HG03039 (cell line): ENCODE measurements around the gene PCDHA2.
"Not testable (repeated sequence)": the region's sequence is repeated elsewhere in the genome, so short reads cannot be mapped to it uniquely, and the experiment has no call there.

Experiments
- ATAC-seq: cut with Tn5 transposase; IDR thresholded peaks from one replicate; pipeline ENCODE4 v1.9.1; 2021; ENCODE audit warnings: mild to moderate bottlenecking, moderate library complexity; ENCODE audit not compliant: unreplicated experiment

Gene PCDHA2

DNA sequence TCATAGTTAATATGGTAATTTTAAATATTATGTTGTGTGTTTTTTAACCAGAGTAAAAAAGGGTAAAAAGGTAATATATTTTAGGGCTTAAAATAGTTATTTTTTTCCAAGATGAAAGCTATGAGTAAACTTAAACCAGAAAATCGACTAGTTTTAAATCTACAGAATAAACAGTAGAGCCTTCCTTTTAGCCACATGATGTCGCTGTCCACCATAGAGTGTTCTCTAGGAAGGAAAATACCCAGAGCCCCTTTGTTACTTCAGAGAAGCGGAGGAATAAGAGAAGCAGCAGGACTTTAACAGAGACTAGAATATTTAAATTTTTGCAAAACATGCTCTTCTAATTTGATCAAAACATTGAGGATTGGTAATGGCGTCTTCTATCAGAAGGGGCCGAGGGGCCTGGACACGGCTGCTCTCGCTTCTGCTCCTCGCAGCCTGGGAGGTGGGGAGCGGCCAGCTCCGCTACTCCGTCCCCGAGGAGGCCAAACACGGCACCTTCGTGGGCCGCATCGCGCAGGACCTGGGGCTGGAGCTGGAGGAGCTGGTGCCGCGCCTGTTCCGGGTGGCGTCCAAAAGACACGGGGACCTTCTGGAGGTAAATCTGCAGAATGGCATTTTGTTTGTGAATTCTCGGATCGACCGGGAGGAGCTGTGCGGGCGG lies at the start of gene PCDHA2:
TSS of gene PCDHA2 (plus strand) at position 258 of the 664 bp plus-strand sequence.
- ATAC-seq = no peak

DNA sequence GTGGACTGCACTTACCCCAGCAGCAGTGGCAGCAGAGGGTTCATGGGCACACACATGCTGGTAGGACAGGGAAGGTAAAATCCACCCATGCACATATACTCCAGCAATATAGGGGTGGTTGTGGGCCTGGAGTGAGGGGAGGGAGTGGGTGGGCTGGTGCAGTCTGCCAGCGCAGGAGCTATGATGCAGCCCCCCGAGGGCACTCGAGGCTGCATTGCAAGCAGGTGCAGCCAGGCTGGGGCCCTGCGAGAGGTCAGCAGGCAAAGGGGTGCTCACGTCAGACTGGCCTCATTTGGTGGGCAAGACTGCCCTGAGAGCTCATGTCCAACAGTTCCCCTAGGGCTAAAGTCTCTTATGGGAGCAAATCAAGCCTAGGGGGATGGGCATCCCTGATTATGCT lies 41.1 kb upstream of the PCDHA2 start:
- no peak for ATAC-seq

- no peak for ATAC-seq
Measured at GRCh38 chr5:140764177-140764973, 30.3 kb upstream of the PCDHA2 start.

- ATAC-seq = no peak
Measured at GRCh38 chr5:140767444-140767843, 27.2 kb upstream of the PCDHA2 start.

- no peak for ATAC-seq
Measured at GRCh38 chr5:140780512-140780911, 14.1 kb upstream of the PCDHA2 start.

GRCh38 chr5:140785905-140786686 lies 8.6 kb upstream of the PCDHA2 start, which contains the start of gene PCDHA1:
TSS of gene PCDHA1 (plus strand) at chr5:140786140.
- no peak for ATAC-seq

DNA sequence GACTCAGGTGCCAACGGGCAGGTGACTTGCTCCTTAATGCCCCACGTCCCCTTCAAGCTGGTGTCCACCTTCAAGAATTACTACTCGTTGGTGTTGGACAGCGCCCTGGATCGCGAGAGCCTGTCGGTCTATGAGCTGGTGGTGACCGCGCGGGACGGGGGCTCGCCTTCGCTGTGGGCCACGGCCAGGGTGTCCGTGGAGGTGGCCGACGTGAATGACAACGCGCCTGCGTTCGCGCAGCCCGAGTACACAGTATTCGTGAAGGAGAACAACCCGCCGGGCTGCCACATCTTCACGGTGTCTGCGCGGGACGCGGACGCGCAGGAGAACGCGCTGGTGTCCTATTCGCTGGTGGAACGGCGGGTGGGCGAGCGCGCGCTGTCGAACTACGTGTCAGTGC lies 7.2 kb upstream of the PCDHA2 start:
- not testable (repeated sequence) for ATAC-seq

GRCh38 chr5:140787849-140788504 lies 6.7 kb upstream of the PCDHA2 start:
- not testable (repeated sequence) for ATAC-seq

- ATAC-seq = no peak
Measured at GRCh38 chr5:140791089-140791488, 3.6 kb upstream of the PCDHA2 start.

DNA sequence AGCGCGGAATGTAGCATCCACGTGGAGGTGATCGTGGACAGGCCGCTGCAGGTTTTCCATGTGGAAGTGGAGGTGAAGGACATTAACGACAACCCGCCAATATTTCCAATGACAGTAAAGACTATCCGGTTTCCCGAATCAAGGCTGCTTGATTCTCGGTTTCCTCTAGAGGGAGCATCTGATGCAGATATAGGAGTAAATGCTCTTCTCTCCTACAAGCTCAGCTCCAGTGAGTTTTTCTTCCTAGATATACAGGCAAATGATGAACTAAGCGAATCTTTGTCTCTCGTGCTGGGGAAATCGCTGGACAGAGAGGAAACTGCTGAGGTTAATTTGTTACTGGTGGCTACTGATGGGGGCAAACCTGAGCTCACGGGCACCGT lies 598 bp downstream of the PCDHA2 start:
- no peak for ATAC-seq

DNA sequence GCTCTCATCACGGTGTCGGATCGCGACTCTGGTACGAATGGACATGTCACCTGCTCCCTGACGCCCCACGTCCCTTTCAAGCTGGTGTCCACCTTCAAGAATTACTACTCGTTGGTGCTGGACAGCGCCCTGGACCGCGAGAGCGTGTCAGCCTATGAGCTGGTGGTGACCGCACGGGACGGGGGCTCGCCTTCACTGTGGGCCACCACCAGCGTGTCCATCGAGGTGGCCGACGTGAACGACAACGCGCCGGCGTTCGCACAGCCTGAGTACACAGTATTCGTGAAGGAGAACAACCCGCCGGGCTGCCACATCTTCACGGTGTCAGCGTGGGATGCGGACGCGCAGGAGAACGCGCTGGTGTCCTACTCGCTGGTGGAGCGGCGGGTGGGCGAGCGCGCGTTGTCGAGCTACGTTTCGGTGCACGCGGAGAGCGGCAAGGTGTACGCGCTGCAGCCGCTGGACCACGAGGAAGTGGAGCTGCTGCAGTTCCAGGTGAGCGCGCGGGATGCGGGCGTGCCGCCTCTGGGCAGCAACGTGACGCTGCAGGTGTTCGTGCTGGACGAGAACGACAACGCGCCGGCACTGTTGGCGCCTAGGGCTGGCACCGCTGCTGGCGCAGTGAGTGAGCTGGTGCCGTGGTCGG lies 1.5 kb downstream of the PCDHA2 start:
- not testable (repeated sequence) for ATAC-seq

DNA sequence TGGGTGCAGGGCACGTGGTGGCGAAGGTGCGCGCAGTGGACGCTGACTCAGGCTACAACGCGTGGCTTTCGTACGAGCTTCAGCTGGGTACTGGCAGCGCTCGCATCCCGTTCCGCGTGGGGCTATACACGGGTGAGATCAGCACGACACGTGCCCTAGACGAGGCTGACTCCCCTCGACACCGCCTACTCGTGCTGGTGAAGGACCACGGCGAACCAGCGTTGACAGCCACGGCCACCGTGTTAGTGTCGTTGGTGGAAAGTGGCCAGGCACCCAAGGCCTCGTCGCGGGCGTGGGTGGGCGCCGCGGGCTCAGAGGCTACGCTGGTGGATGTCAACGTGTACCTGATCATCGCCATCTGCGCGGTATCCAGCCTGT lies 2.1 kb downstream of the PCDHA2 start:
- no peak for ATAC-seq

- ATAC-seq = no peak
Measured at GRCh38 chr5:140800816-140801493, 6.3 kb downstream of the PCDHA2 start, which contains the start of gene PCDHA3. TSS of gene PCDHA3 (plus strand) at chr5:140801057.

DNA sequence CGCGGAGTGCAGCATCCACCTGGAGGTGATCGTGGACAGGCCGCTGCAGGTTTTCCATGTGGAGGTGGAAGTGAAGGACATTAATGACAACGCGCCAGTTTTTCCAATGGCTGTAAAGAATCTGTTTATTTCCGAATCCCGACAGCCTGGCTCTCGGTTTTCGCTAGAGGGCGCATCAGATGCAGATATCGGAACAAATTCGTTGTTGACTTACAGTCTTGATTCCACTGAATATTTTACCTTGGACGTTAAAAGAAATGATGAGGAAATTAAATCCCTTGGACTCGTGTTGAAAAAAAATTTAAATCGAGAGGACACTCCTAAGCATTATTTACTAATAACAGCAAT lies 6.8 kb downstream of the PCDHA2 start:
- no peak for ATAC-seq

DNA sequence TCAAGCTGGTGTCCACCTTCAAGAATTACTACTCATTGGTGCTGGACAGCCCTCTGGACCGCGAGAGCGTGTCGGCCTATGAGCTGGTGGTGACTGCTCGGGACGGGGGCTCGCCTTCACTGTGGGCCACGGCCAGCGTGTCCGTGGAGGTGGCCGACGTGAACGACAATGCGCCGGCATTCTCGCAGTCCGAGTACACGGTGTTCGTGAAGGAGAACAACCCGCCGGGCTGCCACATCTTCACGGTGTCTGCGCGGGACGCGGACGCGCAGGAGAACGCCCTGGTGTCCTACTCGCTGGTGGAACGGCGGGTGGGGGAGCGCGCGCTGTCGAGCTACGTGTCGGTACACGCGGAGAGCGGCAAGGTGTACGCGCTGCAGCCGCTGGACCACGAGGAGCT lies 7.7 kb downstream of the PCDHA2 start:
- ATAC-seq = not testable (repeated sequence)

DNA sequence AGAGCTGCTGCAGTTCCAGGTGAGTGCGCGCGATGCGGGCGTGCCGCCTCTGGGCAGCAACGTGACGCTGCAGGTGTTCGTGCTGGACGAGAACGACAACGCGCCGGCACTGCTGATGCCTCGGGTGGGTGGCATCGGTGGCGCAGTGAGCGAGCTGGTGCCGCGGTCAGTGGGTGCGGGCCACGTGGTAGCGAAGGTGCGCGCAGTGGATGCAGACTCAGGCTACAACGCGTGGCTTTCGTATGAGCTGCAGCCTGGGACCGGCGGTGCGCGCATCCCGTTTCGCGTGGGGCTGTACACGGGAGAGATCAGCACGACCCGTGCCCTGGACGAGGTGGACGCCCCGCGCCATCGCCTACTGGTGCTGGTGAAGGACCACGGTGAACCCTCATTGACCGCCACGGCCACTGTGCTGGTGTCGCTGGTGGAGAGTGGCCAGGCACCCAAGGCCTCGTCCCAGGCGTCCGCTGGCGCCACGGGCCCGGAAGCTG lies 8.2 kb downstream of the PCDHA2 start:
- ATAC-seq = no peak

DNA sequence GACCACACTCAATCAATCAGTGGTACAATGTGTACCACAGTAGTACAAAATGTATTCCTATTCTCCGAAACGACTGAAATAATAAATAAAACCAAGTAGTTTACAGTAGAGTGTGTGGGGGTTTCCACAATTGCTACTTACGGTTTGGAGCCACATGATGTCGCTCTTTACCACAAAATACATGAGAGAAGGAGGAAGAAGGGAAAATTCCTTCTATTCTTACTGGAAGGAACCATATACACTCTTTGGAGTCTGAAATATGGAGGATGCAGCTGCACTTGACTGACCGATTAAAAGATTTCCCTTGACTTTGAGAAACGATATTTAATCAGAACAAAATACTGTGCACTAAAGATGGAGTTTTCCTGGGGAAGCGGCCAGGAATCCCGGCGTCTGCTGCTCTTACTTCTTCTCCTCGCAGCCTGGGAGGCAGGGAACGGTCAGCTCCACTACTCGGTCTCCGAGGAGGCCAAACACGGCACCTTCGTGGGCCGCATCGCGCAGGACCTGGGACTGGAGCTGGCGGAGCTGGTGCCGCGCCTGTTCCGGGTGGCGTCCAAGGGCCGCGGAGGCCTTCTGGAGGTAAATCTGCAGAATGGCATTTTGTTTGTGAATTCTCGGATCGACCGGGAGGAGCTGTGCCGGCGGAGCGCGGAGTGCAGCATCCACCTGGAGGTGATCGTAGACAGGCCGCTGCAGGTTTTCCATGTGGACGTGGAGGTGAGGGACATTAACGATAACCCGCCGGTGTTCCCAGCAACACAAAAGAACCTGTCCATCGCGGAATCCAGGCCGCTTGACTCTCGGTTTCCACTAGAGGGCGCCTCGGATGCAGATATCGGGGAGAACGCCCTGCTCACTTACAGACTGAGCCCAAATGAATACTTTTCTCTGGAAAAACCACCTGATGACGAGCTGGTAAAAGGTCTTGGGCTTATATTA lies 12.5 kb downstream of the PCDHA2 start, which contains the start of gene PCDHA4:
TSS of gene PCDHA4 (plus strand) at position 235 of the 942 bp plus-strand sequence.
- ATAC-seq = no peak

DNA sequence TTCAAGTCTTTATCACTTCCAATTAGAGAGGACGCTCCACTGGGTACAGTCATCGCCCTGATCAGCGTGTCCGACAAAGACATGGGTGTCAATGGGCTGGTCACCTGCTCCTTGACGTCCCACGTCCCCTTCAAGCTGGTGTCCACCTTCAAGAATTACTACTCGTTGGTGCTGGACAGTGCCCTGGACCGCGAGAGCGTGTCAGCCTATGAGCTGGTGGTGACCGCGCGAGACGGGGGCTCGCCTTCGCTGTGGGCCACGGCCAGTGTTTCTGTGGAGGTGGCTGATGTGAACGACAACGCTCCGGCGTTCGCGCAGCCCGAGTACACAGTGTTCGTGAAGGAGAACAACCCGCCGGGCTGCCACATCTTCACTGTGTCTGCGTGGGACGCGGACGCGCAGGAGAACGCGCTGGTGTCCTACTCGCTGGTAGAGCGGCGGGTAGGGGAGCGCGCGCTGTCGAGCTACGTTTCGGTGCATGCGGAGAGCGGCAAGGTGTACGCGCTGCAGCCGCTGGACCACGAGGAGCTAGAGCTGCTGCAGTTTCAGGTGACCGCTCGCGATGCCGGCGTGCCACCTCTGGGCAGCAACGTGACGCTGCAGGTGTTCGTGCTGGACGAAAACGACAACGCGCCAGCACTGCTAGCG lies 13.7 kb downstream of the PCDHA2 start:
- not testable (repeated sequence) for ATAC-seq
